ENCODE results near the gene ANKLE2. TPM values are rescaled to one million over a fixed set of nuclear protein-coding genes. Genes with fewer than 3 reads are reported as not detected.
"Not testable (repeated sequence)": the region's sequence is repeated elsewhere in the genome, so short reads cannot be mapped to it uniquely, and the experiment has no call there.

The ANKLE2 gene
- total RNA-seq, 3 donors from 2014 or later, result 48.3 to 60.7 (median 52.5) TPM

DNA sequence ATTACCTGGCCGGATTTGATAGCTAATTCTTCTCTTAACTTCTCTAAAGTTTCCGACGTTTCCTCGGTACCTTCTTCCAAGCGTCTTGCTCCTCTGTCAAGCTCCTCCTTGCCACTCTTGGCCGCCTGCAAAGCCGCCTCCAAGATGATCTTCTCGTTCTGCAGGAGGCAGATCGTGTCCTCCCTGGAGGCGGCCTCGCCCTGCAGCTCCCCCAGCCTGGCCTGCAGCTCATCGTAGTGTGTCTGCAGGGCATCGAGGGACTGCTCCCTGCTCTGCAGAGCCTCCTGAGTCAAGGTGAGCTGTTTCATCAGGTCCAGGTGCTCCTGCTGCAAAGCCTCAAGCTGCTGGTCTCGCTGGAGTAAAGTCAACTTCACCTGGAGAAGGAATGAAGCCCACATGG is 34.2 kb upstream of the ANKLE2 start:
- peaks cover 52% of the 10 kb centered on the region for H3K36me3 ChIP-seq (ENCODE audit: low read depth)
- TF ChIP-seq, protein P1, sequence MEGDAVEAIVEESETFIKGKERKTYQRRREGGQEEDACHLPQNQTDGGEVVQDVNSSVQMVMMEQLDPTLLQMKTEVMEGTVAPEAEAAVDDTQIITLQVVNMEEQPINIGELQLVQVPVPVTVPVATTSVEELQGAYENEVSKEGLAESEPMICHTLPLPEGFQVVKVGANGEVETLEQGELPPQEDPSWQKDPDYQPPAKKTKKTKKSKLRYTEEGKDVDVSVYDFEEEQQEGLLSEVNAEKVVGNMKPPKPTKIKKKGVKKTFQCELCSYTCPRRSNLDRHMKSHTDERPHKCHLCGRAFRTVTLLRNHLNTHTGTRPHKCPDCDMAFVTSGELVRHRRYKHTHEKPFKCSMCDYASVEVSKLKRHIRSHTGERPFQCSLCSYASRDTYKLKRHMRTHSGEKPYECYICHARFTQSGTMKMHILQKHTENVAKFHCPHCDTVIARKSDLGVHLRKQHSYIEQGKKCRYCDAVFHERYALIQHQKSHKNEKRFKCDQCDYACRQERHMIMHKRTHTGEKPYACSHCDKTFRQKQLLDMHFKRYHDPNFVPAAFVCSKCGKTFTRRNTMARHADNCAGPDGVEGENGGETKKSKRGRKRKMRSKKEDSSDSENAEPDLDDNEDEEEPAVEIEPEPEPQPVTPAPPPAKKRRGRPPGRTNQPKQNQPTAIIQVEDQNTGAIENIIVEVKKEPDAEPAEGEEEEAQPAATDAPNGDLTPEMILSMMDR (IDR thresholded peaks at IDR 0.05), result no peak
- DNase-seq (no peak), ATAC-seq (no peak)
- no peak overlapping the region for H3K4me3 ChIP-seq
- intact Hi-C loops (cut with DNase I, micrococcal nuclease), result no loop called here
- no peaks in the 10 kb centered on the region for H3K9me3 ChIP-seq
- H3K4me1 ChIP-seq (ENCODE audit: low read depth), result no peaks in the 10 kb centered on the region

GRCh38 chr12:132791940-132792339 is 30.3 kb upstream of the ANKLE2 start:
- peaks cover 28% of the 10 kb centered on the region for H3K36me3 ChIP-seq (ENCODE audit: low read depth)
- not testable (repeated sequence) for ATAC-seq

DNA sequence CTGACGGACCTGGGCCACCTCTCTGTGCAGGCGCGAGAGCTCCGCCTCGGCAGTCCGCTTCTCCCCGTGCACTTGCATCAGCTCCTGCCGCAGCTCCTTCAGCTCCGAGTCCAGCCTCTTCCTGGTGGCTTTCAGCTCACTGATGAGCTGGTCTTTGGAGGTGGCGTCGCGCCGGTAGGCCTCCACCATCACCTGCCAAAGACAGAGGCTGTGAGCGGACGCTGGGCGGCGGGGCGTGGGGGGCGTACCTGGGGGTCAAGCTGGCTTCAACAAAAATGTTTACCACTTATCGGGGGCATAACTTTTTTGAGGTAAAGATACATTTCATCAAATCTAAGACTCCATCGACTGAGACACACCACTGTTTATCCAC is 27.5 kb upstream of the ANKLE2 start:
- TF ChIP-seq, protein P1 (IDR thresholded peaks at IDR 0.05), result no peak
- H3K36me3 ChIP-seq (ENCODE audit: low read depth), result peaks cover 31% of the 10 kb centered on the region
- intact Hi-C loops (cut with DNase I, micrococcal nuclease), result no loop called here
- DNase-seq (no peak), ATAC-seq (no peak)
- H3K4me1 ChIP-seq (ENCODE audit: low read depth), result no peaks in the 10 kb centered on the region
- H3K9me3 ChIP-seq, result no peaks in the 10 kb centered on the region
- no peak overlapping the region for H3K4me3 ChIP-seq

More at GRCh38 chr12:132791940-132792339, 30.3 kb upstream of the ANKLE2 start:
- intact Hi-C loops (cut with DNase I, micrococcal nuclease); H3K4me1 ChIP-seq (ENCODE audit: low read depth); DNase-seq; H3K4me3 ChIP-seq; H3K9me3 ChIP-seq: not testable (repeated sequence)

DNA sequence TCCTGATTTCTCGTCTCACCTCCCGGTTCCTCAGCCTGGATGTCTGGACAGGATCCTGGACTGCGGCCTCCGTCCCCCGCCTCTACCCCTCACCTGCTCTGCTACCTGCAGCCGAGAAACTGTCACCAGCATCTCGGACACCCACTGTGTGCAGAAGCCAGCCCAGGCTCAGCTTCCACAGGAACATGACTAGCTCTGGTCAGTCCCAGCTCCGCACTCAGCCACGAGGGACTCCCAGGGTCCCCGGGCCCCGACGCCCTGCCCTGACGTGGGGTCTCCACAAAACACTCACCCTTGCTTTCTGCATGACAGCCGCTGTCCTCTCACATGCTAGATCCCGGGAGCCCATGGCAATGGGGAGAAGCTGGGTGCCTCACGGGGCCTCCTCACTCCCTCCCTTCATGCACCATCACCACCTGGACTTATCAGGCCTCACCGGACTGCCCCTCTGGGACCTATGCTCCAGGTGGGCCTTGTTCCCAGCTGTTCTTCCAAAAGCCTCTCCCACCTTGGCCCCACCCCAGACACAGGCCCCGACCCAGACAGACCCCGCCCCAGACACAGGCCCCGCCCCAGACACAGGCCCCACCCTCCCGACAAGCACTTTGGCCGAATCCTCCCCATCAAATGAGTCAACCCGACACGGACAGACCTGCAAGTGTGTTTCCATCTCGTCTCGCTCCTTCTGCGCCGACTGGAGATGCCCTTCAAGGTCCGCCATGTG is 26.9 kb upstream of the ANKLE2 start:
- Histone ChIP-seq H3K4me3 (no peak overlapping the region), H3K9me3 (no peaks in the 10 kb centered on the region), H3K36me3 (ENCODE audit: low read depth) (peaks cover 33% of the 10 kb centered on the region), H3K4me1 (ENCODE audit: low read depth) (no peaks in the 10 kb centered on the region)
- ATAC-seq, result peak; percentile 41
- intact Hi-C loops (cut with DNase I, micrococcal nuclease), result no loop called here
- no peak for DNase-seq
- TF ChIP-seq, protein P1 (IDR thresholded peaks at IDR 0.05), result no peak

DNA sequence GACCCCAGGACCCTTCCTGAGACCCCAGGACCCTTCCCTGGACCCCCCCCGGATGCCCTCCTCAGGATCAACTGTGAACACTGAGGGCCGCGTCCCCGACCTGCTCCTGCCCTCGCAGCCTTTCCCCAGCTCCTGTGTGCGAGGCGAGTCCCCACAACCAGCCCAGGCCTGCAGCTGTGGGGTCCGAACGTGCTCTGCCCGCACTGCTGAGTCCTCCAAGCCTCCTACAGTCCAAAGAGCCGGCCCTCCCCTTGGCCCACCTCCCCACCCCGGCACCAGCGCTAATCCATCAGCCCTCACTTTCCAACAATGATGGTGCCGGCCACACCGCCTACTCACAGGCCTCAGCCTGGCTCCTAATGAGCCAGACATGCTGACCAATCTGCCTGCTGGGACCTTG is 26.2 kb upstream of the ANKLE2 start:
- DNase-seq, result no peak
- intact Hi-C loops (cut with DNase I, micrococcal nuclease), result no loop called here
- ATAC-seq, result no peak
- peaks cover 33% of the 10 kb centered on the region for H3K36me3 ChIP-seq (ENCODE audit: low read depth)
- H3K9me3 ChIP-seq, result no peaks in the 10 kb centered on the region
- no peaks in the 10 kb centered on the region for H3K4me1 ChIP-seq (ENCODE audit: low read depth)
- TF ChIP-seq, protein P1 (IDR thresholded peaks at IDR 0.05), result no peak
- no peak overlapping the region for H3K4me3 ChIP-seq

- H3K4me3 ChIP-seq, result no peak overlapping the region
- H3K4me1 ChIP-seq (ENCODE audit: low read depth), result no peaks in the 10 kb centered on the region
- H3K36me3 ChIP-seq (ENCODE audit: low read depth), result peaks cover 33% of the 10 kb centered on the region
- DNase-seq (no peak), ATAC-seq (no peak)
- TF ChIP-seq, protein P1 (IDR thresholded peaks at IDR 0.05), result no peak
- no peaks in the 10 kb centered on the region for H3K9me3 ChIP-seq
- intact Hi-C loops (cut with DNase I, micrococcal nuclease), result no loop called here
Observed at GRCh38 chr12:132786192-132786591, 24.6 kb upstream of the ANKLE2 start.

All from mucosa of descending colon (tissue), 3 donors.